SH-SY5Y (cell line): ENCODE data around the gene LDB2.

Experiments
- GATA2 ChIP-seq: IDR thresholded peaks from 2 replicates; pipeline ENCODE4 v1.6.1; 2011; ENCODE audit warnings: mild to moderate bottlenecking, low read depth, low read length
- GATA3 ChIP-seq: IDR thresholded peaks from 2 replicates; pipeline ENCODE4 v1.6.1; 2011; ENCODE audit warnings: low read depth, mild to moderate bottlenecking, low read length, moderate library complexity

DNA sequence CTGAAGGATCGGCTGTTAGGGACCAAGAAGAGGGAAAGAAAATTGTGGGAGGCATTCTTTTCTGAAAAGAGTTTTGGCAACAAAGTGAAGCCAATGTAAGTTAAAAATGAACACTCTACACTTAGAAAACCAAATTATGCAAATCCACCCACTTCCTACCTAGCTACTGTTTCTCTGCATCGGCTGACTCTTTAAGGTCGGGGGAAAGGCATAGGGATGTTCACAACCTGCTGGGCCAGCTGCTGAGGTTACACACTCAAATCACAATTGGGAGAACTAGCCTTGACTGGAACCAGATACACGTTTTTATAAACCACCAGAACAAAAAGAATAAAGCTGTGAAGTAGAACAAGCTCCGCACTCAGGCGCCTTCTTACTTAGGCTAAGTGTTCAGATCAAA, 165.7 kb downstream of the LDB2 start:
- TF ChIP-seq GATA3: no peak
- TF ChIP-seq GATA2: no peak
